ENCODE measurements around the gene PDGFRB. TPM values are rescaled to one million over a fixed set of nuclear protein-coding genes. Genes with fewer than 3 reads are reported as not detected.

Gene PDGFRB
- total RNA-seq, 1 donor from 2014 or later = 54.6 TPM

DNA sequence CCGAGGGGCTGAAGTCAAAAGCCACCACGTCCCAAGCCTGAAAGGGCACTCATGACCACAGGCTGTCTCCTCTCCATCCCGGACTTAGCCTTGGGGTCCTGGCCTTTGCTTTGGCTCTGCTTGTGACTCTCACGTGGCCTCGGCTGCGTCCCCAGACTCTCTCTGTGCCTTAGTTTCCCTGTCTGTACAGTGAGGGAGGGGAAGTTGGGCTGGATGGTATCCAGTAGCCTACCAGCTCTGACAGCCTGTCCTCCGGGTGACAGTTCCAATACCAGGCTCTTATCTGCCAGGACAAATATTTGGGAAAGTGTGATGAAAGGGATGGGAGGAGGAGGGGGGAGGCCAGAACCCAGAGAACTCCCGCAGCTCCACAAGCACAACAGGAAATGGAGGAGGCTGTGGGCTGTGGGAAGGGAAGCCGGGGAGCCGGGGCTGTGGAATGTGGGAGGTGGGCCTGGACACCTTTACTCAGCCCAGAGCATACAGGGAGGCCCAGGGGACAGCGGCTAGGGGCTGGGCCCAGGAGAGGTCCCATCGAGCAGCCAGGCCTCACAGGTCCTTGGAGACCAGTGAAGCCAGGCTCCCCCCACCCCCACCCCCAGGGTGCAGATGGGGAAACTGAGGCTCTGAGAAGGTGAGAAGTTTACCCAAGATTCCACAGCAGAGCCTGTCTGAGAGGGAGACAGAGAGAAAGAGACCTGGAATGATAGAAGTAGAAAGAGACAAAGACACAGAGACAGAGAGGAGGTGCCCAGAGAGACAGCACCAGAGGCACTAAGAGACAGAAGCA lies 18.3 kb downstream of the PDGFRB start:
- intact Hi-C loops (cut with DNase I) = loop anchor here (10.0 kb wide), 1 partner anchor 217 kb away; the partner anchor contains the start of gene TCOF1
- DNase-seq (ENCODE audit: low spot score) = no peak

DNA sequence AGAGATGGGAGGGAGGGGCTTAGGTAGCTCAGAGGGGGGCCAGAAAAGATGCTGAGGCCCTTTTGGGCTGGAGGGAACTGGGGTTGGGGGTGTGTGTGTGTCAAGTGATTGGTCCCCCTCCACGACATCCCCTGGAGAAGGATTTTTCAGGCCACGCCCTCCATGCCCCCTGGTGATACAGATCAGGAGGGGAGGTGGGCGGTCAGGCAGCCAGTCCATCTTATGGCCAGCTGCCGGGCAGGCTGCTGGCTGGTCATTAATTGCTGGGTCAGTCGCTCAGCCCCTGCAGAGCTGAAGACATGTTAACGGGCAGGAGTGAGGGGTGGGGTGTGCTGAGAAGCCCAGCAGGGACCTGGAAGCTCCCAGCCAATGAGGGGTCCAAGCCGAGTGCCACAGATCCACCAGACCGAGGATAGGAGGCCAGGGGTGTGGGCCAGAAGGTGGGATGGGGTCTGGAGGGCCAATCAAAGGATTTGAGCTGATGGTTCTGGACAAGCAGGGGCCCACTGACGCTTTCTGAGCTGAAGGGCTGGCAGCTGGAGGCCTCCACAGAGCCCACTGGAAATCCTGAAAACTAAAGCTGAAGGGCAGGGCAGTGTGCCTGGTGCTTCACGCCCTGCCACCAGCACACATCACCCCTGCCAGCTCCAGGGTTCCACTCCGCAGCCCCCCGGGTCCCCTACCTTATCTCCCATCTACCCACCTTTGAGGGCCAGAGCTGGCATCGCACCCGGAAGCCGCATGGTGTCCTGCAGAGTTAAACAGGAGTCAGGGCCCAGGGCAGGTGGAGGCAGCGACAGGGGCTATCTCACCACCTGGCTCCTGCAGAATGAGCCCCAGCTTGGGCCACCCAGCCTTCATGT lies 19.1 kb downstream of the PDGFRB start:
- intact Hi-C loops (cut with DNase I) = loop anchor here (10.0 kb wide), 1 partner anchor 218 kb away; the partner anchor contains the start of gene TCOF1

DNA sequence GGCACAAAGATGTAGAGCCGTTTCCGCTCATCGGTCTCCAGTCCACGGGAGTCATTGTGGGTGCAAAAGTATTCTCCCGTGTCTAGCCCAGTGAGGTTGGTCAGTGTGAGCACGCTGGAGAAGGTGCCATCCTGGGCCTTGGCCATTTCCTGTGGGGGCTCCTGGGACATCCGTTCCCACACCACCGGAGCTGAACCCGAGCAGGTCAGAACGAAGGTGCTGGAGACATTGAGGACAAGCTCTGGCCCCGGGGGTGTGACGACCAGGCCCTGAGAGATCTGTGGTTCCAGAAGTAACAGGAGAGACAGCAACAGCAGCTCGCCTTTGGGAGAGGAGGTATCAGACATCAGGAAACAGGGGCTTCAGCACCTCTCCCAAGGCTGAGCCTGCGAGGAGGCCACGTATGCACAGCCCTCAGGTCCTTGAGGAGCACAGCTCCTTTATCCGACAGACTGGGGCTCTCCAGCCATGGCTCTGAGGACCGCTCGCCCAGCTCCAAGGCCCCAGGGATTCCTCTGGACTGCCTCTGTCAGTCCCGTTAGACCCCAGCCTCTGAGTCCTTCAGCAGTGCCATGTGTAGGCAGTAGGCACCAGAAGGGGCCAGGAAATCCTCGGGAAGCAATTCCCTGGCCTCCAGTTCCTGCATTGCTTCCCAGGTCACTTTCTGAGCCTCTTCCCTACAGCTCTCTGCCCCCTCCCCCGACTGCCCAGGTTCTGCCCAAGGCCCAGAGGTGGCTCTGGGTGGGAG lies 19.9 kb downstream of the PDGFRB start:
- no peak for DNase-seq (ENCODE audit: low spot score)
- intact Hi-C loops (cut with DNase I) = loop anchor here (10.0 kb wide), 1 partner anchor 219 kb away; the partner anchor contains the start of gene TCOF1

More for the DNA sequence above, 19.1 kb downstream of the PDGFRB start:
- DNase-seq (ENCODE audit: low spot score) = no peak

DNA sequence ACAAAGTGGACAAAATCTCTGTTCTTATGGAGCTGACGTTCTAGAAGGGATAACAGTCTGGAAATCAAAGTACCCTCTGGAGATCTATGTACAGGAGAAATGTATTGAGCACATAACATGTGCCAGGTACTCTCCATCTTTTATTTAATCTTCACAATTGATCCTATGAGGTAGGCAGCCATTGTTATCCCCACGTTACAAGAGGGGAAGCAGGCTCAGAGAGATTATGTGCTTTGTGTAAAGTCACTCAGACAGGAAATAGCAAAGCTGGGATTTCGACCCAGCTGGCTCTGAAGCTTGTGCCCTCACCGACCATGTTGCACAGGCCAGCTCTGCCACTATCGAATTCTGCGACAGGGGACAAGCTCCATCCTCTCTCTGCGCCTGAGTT lies 21.5 kb downstream of the PDGFRB start:
- no peak for DNase-seq (ENCODE audit: low spot score)
- intact Hi-C loops (cut with DNase I) = loop anchor here (10.0 kb wide), 1 partner anchor 221 kb away; the partner anchor contains the start of gene TCOF1

DNA sequence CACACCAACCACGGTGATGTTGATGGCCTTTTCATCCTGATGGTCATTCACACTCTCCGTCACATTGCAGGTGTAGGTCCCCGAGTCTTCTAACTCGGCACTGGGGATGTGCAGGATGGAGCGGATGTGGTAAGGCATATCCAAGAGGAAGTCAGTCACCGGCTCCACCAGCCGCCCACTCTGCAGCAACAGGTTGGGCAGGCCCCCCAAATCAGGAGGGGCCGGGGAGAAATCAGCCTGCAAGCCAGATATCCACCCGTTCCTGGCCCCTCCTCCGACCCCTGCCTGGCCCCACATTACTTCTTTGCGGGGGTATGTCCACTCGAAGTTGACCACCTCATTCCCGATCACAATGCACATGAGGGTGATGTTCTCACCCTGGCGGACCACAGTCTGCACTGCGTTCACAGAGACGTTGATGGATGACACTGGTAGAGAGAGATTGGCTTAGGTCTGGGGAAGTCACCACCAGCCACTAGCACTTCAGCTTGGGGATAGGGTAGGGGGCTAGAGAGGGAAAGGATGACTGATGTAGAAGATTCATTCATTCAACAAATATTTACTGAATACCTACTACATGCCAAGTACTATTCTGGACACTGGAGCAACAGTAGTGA lies 22.0 kb downstream of the PDGFRB start:
- intact Hi-C loops (cut with DNase I) = loop anchor here (10.0 kb wide), 1 partner anchor 221 kb away; the partner anchor contains the start of gene TCOF1
- no peak for DNase-seq (ENCODE audit: low spot score)

DNA sequence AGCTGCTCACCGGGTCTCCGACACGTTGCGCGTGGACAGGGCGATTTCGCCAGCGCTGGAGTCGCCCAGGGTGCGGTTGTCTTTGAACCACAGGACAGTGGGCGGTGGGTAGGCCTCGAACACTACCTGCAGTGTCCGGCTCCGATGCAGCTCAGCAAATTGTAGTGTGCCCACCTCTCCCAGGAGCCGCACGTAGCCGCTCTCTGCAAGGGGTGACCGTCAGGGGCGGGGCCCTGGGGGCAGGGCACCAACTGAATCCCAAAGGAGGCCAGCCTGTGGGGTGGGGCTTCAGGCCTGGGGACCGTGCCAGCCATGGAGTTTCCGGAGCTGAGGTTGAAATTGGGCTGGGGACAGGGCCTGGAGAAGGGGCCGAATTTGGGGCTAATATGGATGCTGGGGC lies 22.9 kb downstream of the PDGFRB start:
- intact Hi-C loops (cut with DNase I) = loop anchor here (10.0 kb wide), 1 partner anchor 222 kb away; the partner anchor contains the start of gene TCOF1
- no peak for DNase-seq (ENCODE audit: low spot score)

DNA sequence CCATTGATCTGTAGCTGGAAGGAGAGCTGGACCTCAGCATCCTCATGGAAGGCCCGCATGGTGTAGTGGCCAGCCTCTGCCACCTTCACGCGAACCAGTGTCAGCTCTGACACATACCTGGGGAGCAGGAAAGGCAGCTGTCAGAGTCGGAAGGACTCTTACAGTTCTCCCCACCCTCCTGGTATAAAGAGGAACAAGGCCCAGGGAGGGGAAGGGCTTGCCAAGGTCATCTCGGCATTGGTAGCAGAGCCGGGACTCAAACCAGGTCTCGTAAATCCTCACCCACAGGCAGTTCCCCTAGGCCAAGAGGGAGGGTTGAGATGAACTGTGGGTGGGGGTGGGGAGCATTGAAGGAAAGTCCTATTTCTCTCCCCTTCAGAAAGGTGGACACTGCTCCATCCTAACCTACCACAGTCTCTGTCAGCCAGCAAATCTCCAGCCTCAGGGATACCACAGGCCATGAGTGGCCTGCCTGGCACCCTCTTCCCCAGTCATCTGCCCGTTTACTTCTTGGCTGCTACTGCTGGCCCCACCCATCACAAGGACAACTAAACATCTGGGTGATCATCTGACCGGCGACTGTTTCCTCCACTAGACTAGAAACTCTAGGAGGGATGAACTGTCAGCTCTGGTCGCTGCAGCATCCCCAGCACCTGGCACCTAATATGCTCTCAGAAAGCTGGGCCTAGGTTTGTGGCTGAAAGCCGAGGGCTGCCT lies 23.5 kb downstream of the PDGFRB start:
- no peak for DNase-seq (ENCODE audit: low spot score)
- intact Hi-C loops (cut with DNase I) = loop anchor here (10.0 kb wide), 1 partner anchor 223 kb away; the partner anchor contains the start of gene TCOF1

DNA sequence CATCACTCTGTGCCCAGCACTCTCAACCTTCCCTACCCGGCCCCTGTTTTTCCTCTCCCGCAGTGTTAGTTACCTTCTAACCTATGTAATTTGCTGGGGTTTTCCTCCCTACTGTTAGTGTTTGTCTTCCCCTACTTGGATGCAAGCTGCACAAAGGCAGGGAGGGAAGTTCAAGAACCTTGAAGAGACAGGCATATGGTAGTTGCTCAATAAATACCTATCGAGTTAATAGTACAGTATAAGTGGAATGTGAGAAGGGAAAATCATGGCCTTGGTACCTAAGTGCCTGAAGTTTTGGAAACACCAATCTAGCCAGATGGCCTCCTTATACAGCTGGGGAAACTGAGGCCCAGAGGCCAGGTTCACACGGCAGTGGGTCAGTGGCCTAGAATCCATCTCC lies 24.2 kb downstream of the PDGFRB start:
- intact Hi-C loops (cut with DNase I) = loop anchor here (10.0 kb wide), 1 partner anchor 223 kb away; the partner anchor contains the start of gene TCOF1
- DNase-seq (ENCODE audit: low spot score) = no peak

DNA sequence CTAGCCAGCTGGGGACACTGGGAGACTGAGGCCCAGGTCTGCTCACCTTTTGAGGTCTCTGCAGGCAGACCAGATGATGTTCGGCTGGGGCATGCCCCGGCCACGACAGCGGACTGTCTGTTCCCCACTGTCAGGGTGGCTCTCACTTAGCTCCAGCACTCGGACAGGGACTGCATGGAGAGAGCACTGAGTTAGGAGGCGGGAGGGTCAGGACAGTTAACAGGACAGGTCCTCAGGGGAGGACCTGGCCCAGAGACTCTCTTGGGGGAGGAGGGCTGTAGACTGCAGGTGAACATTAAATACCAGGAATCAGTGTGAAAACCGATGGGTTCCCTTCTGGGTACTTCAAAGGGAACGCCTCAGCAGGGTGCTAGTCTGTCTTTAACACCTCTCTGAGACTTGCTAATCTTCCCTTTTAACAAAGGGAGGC lies 25.1 kb downstream of the PDGFRB start:
- intact Hi-C loops (cut with DNase I) = loop anchor here (1.0 to 10.0 kb wide), 2 partner anchors 88 to 224 kb away; partner anchors contain the start of gene TCOF1
- DNase-seq (ENCODE audit: low spot score) = no peak

DNA sequence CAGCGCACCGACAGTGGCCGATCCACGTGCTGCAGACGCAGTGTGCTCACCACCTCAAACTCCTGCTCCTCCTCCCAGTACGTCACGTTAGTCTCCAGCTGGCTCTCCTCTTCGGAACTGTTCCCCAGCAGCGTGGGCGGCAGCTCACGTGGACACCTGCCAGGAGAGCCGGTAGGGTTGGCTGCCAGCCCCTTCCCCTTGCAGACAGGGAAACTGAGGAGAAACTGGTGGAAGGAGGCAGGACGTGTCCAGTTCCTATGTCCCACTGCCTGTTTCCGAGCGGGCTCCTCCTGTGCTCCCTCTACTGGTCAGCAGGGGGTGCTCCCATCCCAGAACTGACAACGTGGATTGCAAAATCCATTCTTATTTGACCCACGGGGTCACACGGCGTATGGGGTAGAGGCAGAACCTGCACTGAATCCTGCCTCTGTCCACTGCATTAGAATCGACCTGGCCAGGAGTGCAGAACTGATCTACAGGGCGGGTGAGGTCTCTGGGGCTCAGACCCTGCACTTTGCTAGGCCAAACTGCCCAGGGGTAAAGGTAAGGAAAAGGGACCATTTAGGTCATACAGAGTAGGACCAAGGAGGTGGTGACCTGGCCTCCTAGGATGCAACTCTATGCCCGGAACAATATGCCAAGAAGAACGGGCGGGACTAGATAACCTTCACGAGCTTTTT lies 25.7 kb downstream of the PDGFRB start:
- no peak for DNase-seq (ENCODE audit: low spot score)
- intact Hi-C loops (cut with DNase I) = loop anchor here (1.0 to 10.0 kb wide), 3 partner anchors 88 to 307 kb away; partner anchors contain the start of gene TCOF1

DNA sequence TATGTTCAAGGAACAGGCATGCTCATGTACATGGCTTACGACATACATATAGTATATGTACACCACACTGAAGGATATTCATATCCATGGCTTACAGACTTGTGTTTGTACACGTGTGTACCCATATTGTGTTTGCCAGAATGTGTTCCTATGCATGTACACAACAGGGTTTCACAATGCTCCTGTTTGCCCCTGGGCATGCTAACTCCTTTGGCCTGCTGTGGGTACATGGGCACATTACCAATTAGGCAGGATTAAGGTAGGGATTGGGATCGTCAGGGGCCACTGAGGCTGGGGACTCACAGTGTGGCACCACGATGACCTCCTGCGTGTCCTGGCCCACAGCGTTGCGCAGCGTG lies 26.2 kb downstream of the PDGFRB start:
- intact Hi-C loops (cut with DNase I) = loop anchor here (5.0 kb wide), 1 partner anchor 308 kb away; no protein-coding TSS in a partner anchor
- DNase-seq (ENCODE audit: low spot score) = no peak

DNA sequence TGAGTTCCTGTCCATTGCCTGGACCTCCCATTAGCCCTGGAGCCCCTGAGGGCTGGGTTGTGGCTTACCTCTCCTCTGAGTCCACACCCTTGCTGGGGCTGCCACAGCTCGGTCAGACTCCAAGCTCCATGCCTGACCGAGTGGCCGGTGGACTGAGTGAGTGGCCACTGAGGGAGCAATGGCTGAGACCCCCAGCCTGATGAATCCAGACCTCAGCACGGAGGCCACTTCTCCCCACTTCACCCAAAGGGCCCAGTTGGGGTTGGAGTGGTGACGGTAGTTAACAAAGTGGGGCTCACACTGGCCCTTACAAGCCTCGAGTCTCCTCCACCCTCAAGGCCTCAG lies 28.8 kb downstream of the PDGFRB start:
- no peak for DNase-seq (ENCODE audit: low spot score)
- intact Hi-C loops (cut with DNase I) = loop anchor here (5.0 kb wide), 1 partner anchor 310 kb away; no protein-coding TSS in a partner anchor

DNA sequence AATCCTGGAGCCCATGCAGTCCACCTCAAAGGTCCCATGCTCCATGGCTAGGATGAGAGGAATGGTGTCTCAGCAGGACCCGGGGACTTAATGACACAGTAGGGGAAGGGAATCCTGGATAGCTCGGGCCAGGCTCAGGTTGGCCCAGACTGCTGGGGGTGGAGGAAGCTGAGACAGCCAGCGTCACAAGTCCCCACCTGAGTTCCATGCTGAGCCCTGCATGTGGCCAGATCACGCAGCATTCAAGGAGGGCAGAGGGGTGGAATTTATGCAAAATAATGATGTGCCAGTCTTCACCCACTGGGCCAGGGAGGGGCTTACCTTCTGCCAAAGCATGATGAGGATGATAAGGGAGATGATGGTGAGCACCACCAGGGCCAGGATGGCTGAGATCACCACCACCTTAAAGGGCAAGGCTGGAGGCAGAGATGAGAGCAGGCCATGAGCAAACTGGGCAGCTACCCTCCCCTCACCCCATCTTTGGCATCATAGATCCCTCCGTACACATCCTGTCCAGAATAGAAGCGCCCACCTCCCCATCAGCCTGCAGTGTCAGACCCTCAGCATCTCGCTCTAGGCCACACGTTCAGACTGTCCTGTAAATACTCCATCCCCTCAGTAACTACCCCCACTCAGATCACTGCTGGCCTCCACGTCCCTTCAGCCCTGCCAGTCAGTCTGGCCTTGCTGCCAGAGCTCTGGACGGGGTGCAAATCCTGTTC lies 29.3 kb downstream of the PDGFRB start:
- DNase-seq (ENCODE audit: low spot score) = no peak
- intact Hi-C loops (cut with DNase I) = loop anchor here (5.0 kb wide), 1 partner anchor 311 kb away; no protein-coding TSS in a partner anchor

DNA sequence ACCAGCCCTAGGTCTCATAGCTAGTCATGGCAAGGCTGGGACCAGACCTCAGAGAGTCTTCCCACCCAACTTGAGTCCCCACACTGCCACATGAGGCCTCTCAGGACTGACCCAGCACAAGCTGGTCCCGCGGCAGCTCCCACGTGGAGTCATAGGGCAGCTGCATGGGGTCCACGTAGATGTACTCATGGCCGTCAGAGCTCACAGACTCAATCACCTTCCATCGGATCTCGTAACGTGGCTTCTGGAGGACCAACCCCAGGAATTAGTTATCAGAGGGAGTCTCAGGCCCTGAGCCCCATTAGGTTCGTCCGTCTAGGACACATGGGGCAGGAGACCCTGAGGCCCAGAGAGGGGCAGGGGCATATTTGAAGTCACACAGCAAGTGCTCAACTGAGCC lies 30.3 kb downstream of the PDGFRB start:
- no peak for DNase-seq (ENCODE audit: low spot score)
- intact Hi-C loops (cut with DNase I) = loop anchor here (5.0 kb wide), 1 partner anchor 312 kb away; no protein-coding TSS in a partner anchor

DNA sequence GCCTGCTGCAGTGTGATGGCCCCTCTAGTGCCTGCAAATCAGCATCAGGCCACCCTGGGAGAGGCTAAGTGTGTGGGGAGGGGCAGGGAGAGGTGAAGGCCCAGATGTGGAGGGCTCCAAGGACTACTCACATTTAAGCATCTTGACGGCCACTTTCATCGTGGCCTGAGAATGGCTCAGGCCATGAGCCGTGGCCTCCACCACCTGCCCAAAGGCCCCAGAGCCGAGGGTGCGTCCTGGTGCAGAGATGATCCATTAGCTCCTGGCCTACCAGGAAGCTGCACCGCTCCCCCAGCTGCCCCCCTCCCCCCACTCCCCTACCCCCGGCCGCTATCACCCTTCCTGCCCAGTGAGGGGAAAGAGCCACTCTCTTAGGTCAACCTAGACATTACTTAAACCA lies 31.0 kb downstream of the PDGFRB start:
- DNase-seq (ENCODE audit: low spot score) = no peak
- intact Hi-C loops (cut with DNase I) = no loop called here

DNA sequence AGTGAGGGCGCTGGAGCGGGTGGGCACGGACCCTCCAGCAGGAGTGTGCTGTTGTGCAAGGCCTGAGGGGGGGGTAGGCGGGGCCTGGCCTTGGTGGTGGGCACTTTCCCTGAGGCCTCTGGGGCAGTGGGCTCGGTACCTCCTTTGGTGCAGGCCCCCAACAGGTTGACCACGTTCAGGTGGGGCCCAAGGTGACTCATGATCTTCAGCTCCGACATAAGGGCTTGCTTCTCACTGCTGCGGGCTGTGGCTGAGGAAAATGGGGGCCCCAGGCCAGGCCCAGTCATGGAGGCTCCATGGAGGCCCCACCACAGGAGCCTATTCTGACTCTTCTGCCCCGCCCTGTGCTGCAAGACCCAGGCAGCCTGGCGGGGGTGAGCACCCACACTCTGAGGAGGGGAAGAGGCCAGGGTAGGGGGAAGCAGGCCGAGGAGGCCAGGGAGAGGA lies 31.5 kb downstream of the PDGFRB start:
- intact Hi-C loops (cut with DNase I) = no loop called here
- DNase-seq (ENCODE audit: low spot score) = no peak

DNA sequence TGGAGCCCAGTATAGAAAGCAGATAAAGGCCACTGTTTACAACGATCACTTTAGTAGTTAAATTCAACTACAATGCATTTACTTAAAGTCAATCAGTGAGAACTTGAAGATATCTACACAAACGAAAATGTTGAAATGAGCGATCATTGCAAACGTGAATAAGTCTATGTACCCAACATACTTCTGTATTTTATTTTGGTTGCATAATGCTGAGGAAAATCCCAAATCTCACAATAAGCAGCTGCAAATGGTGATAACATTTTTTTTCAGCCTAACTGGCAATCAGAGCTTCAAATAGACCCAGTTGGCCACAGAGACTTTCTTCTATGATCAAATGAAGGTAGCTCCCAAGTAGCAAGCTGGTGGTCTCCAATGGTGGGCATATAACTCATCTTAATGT lies 32.1 kb downstream of the PDGFRB start:
- no peak for DNase-seq (ENCODE audit: low spot score)
- intact Hi-C loops (cut with DNase I) = no loop called here

Data from cardiac septum (tissue), 1 donor.